CD14-positive monocyte (primary cell): ENCODE measurements around the gene RAET1G. TPM values are rescaled to one million over a fixed set of nuclear protein-coding genes. Genes with fewer than 3 reads are reported as not detected.

ENCODE experiments used
- DNase-seq, 3 donors: peaks; one replicate each; pipeline ENCODE4 v3.0.0-alpha.2; 2011 to 2022
- H2AFZ ChIP-seq: 2 replicates; pipeline ENCODE4 v1.6.0; 2012; ENCODE audit warnings: mild to moderate bottlenecking, low read depth, low read length, inconsistent platforms; ENCODE audit not compliant: insufficient read depth, poor library complexity, severe bottlenecking
- H3K27ac ChIP-seq, 2 donors: 1 replicate in 1 of 2; 2 replicates in 1 of 2; pipeline ENCODE4 v1.5.1; 2012 to 2013; ENCODE audit warnings: low read length in 2 of 2, control low read depth in 1 of 2, inconsistent platforms in 1 of 2, low read depth in 1 of 2, mild to moderate bottlenecking in 1 of 2
- H3K27me3 ChIP-seq, 2 donors: one replicate each; pipeline versions ENCODE4 v1.6.0 to v1.6.1; 2011 to 2013; ENCODE audit warnings: low read length in 2 of 2; ENCODE audit not compliant: control insufficient read depth in 2 of 2, insufficient read depth in 2 of 2
- H3K36me3 ChIP-seq, 2 donors: replicated peaks in 1 of 2; 1 replicate in 1 of 2; 2 replicates in 1 of 2; pipeline versions ENCODE4 v1.5.1 to v1.6.1; 2012 to 2013; ENCODE audit warnings: low read length in 2 of 2, control low read depth in 1 of 2, inconsistent platforms in 1 of 2, mild to moderate bottlenecking in 1 of 2; ENCODE audit not compliant: insufficient read depth in 2 of 2, control insufficient read depth in 1 of 2
- H3K4me1 ChIP-seq, 2 donors: 1 replicate in 1 of 2; 2 replicates in 1 of 2; pipeline versions ENCODE4 v1.5.1 to v1.6.1; 2012 to 2013; ENCODE audit warnings: low read length in 2 of 2, control low read depth in 1 of 2, inconsistent platforms in 1 of 2, mild to moderate bottlenecking in 1 of 2, moderate library complexity in 1 of 2; ENCODE audit not compliant: insufficient read depth in 2 of 2, control insufficient read depth in 1 of 2
- H3K4me2 ChIP-seq: replicated peaks from 2 replicates; pipeline ENCODE3; 2012; ENCODE audit warnings: low read length, moderate library complexity, mild to moderate bottlenecking; ENCODE audit not compliant: poor library complexity, severe bottlenecking; ENCODE audit errors: extremely low read depth
- H3K4me3 ChIP-seq, 3 experiments: fragments of 200-600 bp in 1 of 3; sonication (generic) in 1 of 3; replicated peaks in 1 of 3; 1 replicate in 2 of 3; 2 replicates in 1 of 3; pipeline ENCODE4 v1.5.1; 2011 to 2013; ENCODE audit warnings: low read length in 3 of 3, mild to moderate bottlenecking in 3 of 3, control low read depth in 2 of 3, low read depth in 2 of 3, inconsistent platforms in 1 of 3, moderate library complexity in 1 of 3
- H3K79me2 ChIP-seq: 2 replicates; pipeline ENCODE4 v1.6.0; 2012; ENCODE audit warnings: mild to moderate bottlenecking, control low read depth, inconsistent platforms, low read length, moderate library complexity; ENCODE audit not compliant: insufficient read depth
- H3K9ac ChIP-seq: 2 replicates; pipeline ENCODE4 v1.6.0; 2017; ENCODE audit warnings: low read length, mild to moderate bottlenecking; ENCODE audit not compliant: insufficient read depth, poor library complexity, severe bottlenecking
- H3K9me3 ChIP-seq, 2 donors: replicated peaks in 1 of 2; 1 replicate in 1 of 2; 2 replicates in 1 of 2; pipeline versions ENCODE4 v1.5.1 to v1.6.1; 2012 to 2013; ENCODE audit warnings: low read length in 2 of 2, control low read depth in 1 of 2; ENCODE audit not compliant: control insufficient read depth in 1 of 2, insufficient read depth in 1 of 2
- H4K20me1 ChIP-seq: 2 replicates; pipeline ENCODE4 v1.6.0; 2012; ENCODE audit warnings: mild to moderate bottlenecking, low read length, control low read depth, moderate library complexity; ENCODE audit not compliant: insufficient read depth
- H3K27ac Mint-ChIP-seq, 7 donors: one replicate each; pipeline ENCODE4 v1.8.0; 2020; ENCODE audit warnings: mild to moderate bottlenecking in 7 of 7, mixed read lengths in 7 of 7, moderate library complexity in 6 of 7, inconsistent platforms in 2 of 7
- H3K27me3 Mint-ChIP-seq, 3 donors: one replicate each; pipeline ENCODE4 v1.8.0; 2021 to 2022; ENCODE audit warnings: low read depth in 3 of 3, mild to moderate bottlenecking in 3 of 3, mixed read lengths in 3 of 3, moderate library complexity in 3 of 3, inconsistent platforms in 1 of 3
- H3K36me3 Mint-ChIP-seq, 2 donors: one replicate each; pipeline ENCODE4 v1.8.0; 2020; ENCODE audit warnings: mixed read lengths in 2 of 2, inconsistent platforms in 1 of 2, mild to moderate bottlenecking in 1 of 2
- H3K4me1 Mint-ChIP-seq: one replicate; pipeline ENCODE4 v1.8.0; 2020; ENCODE audit warnings: mild to moderate bottlenecking, mixed read lengths
- H3K4me3 Mint-ChIP-seq, 2 donors: one replicate each; pipeline ENCODE4 v1.8.0; 2020; ENCODE audit warnings: mild to moderate bottlenecking in 2 of 2, mixed read lengths in 2 of 2, moderate library complexity in 1 of 2
- H3K9me3 Mint-ChIP-seq, 7 donors: one replicate each; pipeline ENCODE4 v1.8.0; 2020 to 2022; ENCODE audit warnings: mixed read lengths in 7 of 7, mild to moderate bottlenecking in 6 of 7, moderate library complexity in 6 of 7, inconsistent platforms in 2 of 7
- CTCF ChIP-seq: fragments of 200-600 bp; IDR thresholded peaks from one replicate; pipeline ENCODE4 v1.8.0; 2022; ENCODE audit warnings: antibody characterized with exemption, mild to moderate bottlenecking
- WGBS: methylation state at CpG from one replicate; pipeline ENCODE4 v1.1.5; 2013; ENCODE audit warnings: missing lambda C conversion rate; ENCODE audit not compliant: insufficient coverage; 5-methylcytosine and 5-hydroxymethylcytosine counted together
- intact Hi-C, 2 donors: fragments of 100-400 bp; cut with micrococcal nuclease; formaldehyde crosslinking; loops; one replicate each; pipeline versions ENCODE4 v1.15.0 to v1.15.1; 2023
- polyA plus RNA-seq, 3 donors: library from polyadenylated mRNA; depleted of rRNA in 1 of 3; unstranded in 2 of 3; stranded (reverse) in 1 of 3; fragments of 300-500 nt in 2 of 3; fragments of >200 nt in 1 of 3; fragmentation: Illumina TruSeq in 2 of 3; gene quantifications; 1 replicate in 2 of 3; 2 replicates in 1 of 3; pipeline ENCODE4 v1.2.3, GENCODE V29; 2012 to 2021

Gene RAET1G
- polyA plus RNA-seq, 3 donors = not detected

GRCh38 chr6:149936743-149937142 lies 13.8 kb upstream of the RAET1G start:
- peaks cover 80 to 92% (median 84%) of the 10 kb centered on the region in 3 donors for H3K27me3 Mint-ChIP-seq
- H3K4me2 ChIP-seq = no peak overlapping the region

GRCh38 chr6:149935668-149936067 lies 12.7 kb upstream of the RAET1G start:
- no peaks in the 10 kb centered on the region for H3K36me3 ChIP-seq
- no peak overlapping the region for H3K27ac ChIP-seq
- no peak overlapping the region for H3K4me3 ChIP-seq
- peaks cover 13 to 17% of the 10 kb centered on the region in 2 donors for H3K4me1 ChIP-seq
- no peak for DNase-seq
- Mint-ChIP-seq H3K27me3 (peaks cover 76 to 88% (median 76%) of the 10 kb centered on the region in 3 donors), H3K36me3 (peaks cover 6 to 8% of the 10 kb centered on the region in 2 donors), H3K4me1 (peaks cover 18% of the 10 kb centered on the region), H3K4me3 (peak overlapping the region in 1 of 2 donors; percentile 4), H3K27ac (no peak overlapping the region), H3K9me3 (peaks cover 4 to 19% (median 13%) of the 10 kb centered on the region in 7 donors)
- intact Hi-C loops = loop anchor here (2.0 to 10.0 kb wide), 3 partner anchors 81 to 879 kb away; partner anchors contain the start of gene PPIL4 (in 1 of the 2)
- TF ChIP-seq CTCF = no peak
- WGBS = 63% methylated on average over 1 of the region's 2 CpGs
- no peaks in the 10 kb centered on the region for H4K20me1 ChIP-seq
- H3K4me2 ChIP-seq = no peak overlapping the region
- H3K27me3 ChIP-seq = peaks cover 71 to 91% of the 10 kb centered on the region in 2 donors
- H3K79me2 ChIP-seq = no peaks in the 10 kb centered on the region
- no peak overlapping the region for H3K9ac ChIP-seq
- H2AFZ ChIP-seq = no peak overlapping the region
- H3K9me3 ChIP-seq = peaks cover 2 to 18% of the 10 kb centered on the region in 2 donors

More at GRCh38 chr6:149936743-149937142, 13.8 kb upstream of the RAET1G start:
- H2AFZ ChIP-seq = no peak overlapping the region
- H3K27ac Mint-ChIP-seq = no peak overlapping the region
- no peak for DNase-seq
- H3K36me3 Mint-ChIP-seq = peaks cover 9% of the 10 kb centered on the region in 2 donors
- H3K79me2 ChIP-seq = no peaks in the 10 kb centered on the region
- intact Hi-C loops = loop anchor here in 1 of 2 donors (10.0 kb wide), 2 partner anchors 392 to 878 kb away; partner anchors contain the start of gene PPIL4
- H3K36me3 ChIP-seq = no peaks in the 10 kb centered on the region
- no peak overlapping the region for H3K9ac ChIP-seq
- H3K4me3 Mint-ChIP-seq = peak overlapping the region in 1 of 2 donors; percentile 76
- peaks cover 4 to 27% (median 18%) of the 10 kb centered on the region in 7 donors for H3K9me3 Mint-ChIP-seq
- no peaks in the 10 kb centered on the region for H4K20me1 ChIP-seq
- WGBS = 40% methylated on average over 2 of the region's 2 CpGs
- no peak overlapping the region for H3K27ac ChIP-seq
- TF ChIP-seq CTCF = no peak
- H3K4me1 ChIP-seq = peaks cover 23 to 24% of the 10 kb centered on the region in 2 donors
- peaks cover 3 to 20% of the 10 kb centered on the region in 2 donors for H3K9me3 ChIP-seq
- peaks cover 71 to 91% of the 10 kb centered on the region in 2 donors for H3K27me3 ChIP-seq
- H3K4me3 ChIP-seq = no peak overlapping the region
- peaks cover 25% of the 10 kb centered on the region for H3K4me1 Mint-ChIP-seq
